LNCAP (cell line): ENCODE results near the gene EPB41L4B.

Source experiments
- CTCF ChIP-seq: fragments of 450-650 bp; IDR thresholded peaks from 2 replicates; pipeline ENCODE4 v1.5.1; 2017; ENCODE audit warnings: mild to moderate bottlenecking

The EPB41L4B gene

GRCh38 chr9:109182940-109183798 lies 137.7 kb downstream of the EPB41L4B start:
- peak; percentile 65 for TF ChIP-seq CTCF

- no peak for TF ChIP-seq CTCF
These were observed 138.3 kb downstream of the EPB41L4B start for GRCh38 chr9:109182550-109182939.

- TF ChIP-seq CTCF, result no peak
These were observed 139.6 kb downstream of the EPB41L4B start for GRCh38 chr9:109181284-109181683.

- TF ChIP-seq CTCF, result no peak
These were observed 140.9 kb downstream of the EPB41L4B start for GRCh38 chr9:109179801-109180523.

- no peak for TF ChIP-seq CTCF
These were observed 143.9 kb downstream of the EPB41L4B start for GRCh38 chr9:109176963-109177362.

- TF ChIP-seq CTCF, result no peak
These were observed 144.5 kb downstream of the EPB41L4B start for GRCh38 chr9:109176386-109176785.

GRCh38 chr9:109172935-109173334 lies 147.9 kb downstream of the EPB41L4B start:
- no peak for TF ChIP-seq CTCF
